HG03460 (cell line): ENCODE results near the gene SNRNP35.
"Not testable (repeated sequence)": the region's sequence is repeated elsewhere in the genome, so short reads cannot be mapped to it uniquely, and the experiment has no call there.

ENCODE experiments used
- ATAC-seq: cut with Tn5 transposase; IDR thresholded peaks from one replicate; pipeline ENCODE4 v1.9.1; 2021; ENCODE audit not compliant: unreplicated experiment

SNRNP35 gene, protein sequence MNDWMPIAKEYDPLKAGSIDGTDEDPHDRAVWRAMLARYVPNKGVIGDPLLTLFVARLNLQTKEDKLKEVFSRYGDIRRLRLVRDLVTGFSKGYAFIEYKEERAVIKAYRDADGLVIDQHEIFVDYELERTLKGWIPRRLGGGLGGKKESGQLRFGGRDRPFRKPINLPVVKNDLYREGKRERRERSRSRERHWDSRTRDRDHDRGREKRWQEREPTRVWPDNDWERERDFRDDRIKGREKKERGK

DNA sequence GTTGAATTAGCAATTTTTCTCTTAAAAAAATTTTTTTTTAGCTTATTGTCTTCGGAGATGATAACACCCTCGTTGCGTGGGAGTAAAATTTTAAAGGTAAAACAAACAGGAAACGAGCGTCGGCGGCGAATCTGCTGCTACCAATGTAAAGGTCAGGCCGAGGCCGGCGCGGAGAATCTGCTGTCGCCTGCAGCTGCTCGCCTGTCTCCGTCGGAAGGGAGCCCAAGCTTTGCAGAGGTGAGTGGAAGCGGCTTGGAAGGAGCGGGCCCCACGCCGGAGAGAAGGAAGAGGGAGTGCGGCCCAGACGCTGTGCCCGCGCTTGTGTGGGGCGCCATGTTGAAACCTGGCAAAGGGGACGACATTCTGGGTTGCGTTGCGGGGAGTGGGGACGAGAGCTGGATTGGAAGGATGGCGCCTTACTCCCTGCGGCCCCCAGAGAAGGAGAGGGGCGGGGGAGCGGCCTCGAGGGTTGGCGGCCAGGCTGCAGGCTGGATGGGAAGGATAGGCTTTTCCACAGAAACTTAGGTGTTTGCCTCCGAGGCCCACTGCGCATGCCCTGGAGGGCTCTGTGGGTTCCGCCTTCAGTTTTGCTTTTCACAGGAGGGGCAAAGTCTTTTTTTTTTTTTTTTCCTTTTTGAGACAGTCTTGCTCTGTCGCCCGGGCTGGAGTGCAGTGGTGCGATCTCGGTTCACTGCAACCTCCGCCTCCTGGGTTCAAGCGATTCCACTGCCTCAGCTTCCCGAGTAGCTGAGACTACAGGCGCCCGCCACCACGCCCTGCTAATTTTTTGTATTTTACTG lies at the start of gene SNRNP35:
Gene SNRNP35 (plus strand): TSS at position 160 of the 800 bp plus-strand sequence. CDS start 7,402 bp downstream, outside the sequence.
- peak; percentile 74 for ATAC-seq

DNA sequence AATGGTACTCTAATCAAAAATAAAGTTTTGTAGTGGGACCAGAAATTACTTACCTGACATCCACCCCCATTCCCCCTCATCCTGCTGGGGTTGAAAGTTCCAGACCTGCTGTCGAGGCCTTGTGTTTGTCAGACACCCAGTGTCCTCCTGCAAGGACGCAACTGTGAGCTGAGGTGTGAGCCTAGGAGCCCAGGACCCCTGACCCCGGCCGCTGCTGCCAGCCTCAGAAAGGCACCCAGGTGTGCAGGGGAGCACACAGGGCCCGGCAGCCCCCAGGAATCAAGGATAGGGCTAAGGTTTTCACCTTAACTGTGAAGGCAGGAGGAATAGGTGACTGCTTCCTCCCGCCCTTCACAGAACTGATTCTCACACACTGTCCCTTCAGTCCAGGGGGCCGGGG lies 49.3 kb upstream of the SNRNP35 start:
- ATAC-seq = not testable (repeated sequence)

DNA sequence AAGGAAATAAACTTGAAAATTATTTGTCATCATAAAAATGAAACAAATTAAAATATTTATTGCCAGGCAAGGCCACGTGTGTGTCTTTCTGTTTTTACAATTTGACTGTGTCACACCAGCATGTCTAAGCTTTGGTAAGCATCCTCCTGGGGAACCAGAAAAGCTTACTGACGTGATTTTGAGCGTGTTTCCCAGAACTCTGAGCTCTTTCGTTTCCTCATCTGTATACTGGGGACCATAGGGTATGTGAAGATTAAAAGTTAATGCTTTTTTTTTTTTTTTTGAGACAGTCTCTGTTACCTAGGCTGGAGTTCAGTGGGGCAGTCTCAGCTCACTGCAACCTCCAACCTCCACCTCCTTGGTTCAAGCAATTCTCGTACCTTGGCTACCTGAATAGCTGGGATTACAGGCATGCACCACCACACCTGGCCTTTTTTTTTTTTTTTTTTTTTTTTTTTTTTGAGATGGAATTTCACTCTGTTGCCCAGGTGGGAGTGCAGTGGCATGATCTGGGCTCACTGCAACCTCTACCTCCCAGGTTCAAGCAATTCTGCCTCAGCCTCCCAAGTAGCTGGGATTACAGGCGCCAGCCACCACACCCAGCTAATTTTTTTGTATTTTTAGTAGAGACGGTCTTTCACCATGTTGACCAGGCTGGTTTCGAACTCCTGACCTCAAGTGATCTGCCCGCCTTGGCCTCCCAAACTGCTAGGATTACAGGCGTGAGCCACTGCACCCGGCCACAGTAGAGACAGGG lies 48.5 kb upstream of the SNRNP35 start:
- ATAC-seq = not testable (repeated sequence)

DNA sequence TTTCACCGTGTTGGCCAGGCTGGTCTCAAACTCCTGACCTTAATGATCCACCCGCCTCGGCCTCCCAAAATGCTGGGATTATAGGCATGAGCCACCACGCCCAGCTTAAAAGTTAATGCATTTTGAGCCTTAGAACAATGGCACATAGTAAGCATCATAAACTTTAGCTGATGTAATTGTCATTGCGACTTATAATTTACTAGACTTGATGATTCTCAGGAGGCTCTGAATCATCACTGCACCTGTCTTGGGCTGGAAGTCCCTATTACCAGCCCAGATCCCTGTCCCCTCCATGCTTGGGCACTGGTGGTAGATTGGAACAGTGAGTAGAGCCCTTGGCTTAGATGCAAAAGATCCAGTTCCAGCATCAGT lies 47.9 kb upstream of the SNRNP35 start:
- no peak for ATAC-seq

DNA sequence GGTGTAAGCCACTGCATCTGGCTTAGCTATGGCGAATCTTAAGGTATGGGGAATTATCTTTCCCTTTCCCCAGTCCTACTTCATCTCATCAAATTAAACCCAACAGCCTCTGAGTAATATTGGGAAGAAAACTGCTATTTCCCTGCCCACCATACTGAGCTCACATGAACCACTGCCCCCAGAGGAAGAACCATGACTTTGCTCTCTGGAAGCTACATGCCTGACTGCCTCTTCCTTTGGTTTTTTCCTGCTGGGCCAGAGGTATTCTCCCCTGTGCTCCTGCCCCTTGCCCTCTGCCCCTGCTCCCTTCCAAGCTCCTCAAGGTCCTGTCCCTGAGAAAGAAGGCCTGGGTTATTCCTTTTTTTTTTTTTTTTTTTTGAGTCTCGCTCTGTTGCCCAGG lies 36.6 kb upstream of the SNRNP35 start:
- no peak for ATAC-seq

DNA sequence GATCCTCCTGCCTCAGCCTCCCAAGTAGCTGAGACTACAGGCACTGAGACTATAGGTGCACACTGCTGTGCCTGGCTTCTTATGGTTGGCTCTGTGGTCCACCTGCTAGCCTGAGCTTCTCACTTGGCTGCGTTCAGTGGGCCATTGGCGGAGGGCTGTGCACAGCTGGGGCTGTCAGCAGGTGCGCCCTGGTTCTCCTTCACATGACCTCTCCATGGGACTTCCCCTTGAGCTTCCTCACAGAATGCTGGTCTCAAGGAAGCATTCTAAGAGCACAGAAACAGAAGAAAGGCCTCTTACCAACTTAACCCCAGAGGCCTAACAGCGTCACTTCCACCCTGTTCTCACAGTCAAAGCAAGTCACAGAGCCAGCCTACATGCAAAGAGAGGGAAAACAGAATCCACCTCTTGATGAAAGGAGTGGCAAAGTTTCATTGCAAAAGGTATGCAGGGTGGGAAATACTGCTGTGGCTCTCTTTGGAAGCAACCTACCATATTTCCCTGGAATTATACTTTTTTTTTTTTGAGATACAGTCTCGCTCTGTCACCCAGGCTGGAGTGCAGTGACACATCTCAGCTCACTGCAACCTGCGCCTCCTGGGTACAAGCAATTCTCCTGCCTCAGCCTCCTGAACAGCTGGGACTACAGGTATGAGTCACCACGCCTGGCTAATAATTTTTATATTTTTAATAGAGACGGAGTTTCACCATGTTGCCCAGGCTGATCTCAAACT lies 30.7 kb upstream of the SNRNP35 start:
- ATAC-seq = peak; percentile 91

DNA sequence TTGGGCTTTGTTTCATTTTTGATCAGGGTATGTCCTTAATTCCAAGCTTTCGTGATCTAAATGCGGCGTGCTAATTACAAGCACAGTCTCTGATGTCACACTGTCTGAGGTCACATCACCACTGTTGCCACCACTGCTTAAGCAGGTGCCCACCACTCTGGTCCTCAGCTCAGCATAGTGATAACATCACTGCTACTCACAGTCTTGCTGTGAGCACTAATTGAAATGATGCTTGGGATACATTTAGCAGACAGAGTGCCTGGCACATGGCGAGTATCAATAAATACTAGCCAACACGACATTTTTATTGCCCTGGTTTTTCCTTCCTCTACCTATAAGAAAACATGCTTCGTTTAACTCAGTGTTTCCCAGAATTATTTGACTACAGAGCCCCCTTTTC lies 29.3 kb upstream of the SNRNP35 start:
- no peak for ATAC-seq

DNA sequence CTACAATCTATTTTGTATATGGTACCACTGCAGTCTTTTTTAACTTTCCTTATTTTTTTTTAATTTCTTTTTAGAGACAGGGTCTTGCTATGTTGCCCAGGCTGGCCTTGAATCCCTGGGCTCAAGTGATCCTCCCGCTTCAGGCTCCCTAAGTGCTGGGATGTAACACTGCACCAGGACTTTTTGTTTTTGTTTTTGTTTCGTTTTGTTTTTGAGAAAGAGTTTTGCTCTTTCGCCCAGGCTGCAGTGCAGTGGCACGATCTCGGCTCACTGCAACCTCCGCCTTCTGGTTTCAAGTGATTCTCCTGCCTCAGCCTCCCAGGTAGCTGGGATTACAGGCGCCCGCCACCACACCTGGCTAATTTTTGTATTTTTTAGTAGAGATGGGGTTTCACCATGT lies 28.8 kb upstream of the SNRNP35 start:
- not testable (repeated sequence) for ATAC-seq

DNA sequence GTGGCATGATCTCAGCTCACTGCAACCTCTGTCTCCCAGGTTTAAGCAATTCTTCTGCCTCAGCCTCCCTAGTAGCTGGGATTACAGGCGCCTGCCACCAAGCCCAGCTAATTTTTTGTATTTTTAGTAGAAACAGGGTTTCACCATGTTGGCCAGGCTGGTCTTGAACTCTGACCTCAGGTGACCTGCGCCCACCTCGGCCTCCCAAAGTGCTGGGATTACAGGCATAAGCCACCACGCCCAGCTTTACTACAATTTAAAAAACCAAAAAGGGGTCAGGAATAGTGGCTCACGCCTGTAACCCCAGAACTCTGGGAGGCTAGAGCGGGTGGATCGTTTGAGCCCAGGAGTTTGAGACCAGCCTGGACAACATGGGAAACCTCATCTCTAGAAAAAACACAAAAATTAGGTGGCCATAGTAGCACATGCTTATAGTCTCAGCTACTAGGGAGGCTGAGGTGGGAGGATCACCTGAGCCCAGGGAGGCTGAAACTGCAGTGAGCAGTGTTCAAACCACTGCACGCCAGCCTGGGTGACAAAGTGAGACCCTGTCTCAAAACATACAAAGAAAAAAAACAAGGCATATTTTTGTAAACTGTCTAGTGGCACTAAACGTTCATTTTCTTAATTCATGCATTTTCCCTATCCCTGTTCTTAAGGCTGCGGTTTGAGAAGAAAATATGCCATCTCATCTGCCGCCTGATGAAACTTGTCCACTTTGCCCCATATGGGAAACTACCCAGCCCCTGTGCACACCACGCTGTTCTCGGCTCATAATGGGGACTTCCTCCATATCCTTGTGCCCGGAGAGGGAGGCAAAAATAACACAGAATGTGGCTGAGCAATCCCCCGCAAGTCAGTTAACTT lies 25.8 kb upstream of the SNRNP35 start:
- not testable (repeated sequence) for ATAC-seq

DNA sequence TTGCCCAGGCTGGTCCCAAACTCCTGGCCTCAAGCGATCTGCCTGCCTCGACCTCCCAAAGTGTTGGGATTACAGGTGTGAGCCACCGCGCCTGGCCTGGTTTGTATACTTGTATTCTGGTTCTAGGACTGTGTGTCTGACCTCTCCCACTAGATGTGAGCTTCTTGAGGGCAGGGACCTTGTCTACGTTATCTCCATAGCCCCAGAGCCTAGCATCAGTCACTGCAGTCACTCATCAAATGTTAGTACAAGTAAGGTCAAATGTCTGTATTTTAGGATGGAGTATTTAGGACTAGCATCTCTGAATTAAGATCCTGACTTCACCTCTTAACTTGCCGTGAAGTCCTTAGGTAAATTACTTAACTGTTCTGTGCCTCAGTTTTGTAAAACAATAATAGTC lies 24.3 kb upstream of the SNRNP35 start:
- no peak for ATAC-seq

DNA sequence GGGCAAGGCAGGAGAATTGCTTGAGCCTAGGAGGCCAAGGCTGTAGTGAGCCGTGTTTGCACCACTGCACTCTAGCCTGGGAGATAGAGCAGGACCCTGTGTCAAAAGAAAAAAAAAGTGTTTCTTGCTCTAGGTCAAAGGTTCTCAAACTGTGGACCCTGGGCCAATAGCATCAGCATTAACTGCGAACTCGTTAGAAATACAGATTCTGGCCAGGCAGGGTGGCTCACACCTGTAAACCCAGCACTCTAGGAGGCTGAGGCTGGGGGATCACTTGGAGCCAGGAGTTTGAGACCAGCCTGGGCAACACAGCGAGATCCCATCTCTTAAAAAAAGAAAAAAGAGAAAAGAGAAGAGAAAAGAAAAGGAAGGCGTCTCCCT lies 22.3 kb upstream of the SNRNP35 start:
- no peak for ATAC-seq

DNA sequence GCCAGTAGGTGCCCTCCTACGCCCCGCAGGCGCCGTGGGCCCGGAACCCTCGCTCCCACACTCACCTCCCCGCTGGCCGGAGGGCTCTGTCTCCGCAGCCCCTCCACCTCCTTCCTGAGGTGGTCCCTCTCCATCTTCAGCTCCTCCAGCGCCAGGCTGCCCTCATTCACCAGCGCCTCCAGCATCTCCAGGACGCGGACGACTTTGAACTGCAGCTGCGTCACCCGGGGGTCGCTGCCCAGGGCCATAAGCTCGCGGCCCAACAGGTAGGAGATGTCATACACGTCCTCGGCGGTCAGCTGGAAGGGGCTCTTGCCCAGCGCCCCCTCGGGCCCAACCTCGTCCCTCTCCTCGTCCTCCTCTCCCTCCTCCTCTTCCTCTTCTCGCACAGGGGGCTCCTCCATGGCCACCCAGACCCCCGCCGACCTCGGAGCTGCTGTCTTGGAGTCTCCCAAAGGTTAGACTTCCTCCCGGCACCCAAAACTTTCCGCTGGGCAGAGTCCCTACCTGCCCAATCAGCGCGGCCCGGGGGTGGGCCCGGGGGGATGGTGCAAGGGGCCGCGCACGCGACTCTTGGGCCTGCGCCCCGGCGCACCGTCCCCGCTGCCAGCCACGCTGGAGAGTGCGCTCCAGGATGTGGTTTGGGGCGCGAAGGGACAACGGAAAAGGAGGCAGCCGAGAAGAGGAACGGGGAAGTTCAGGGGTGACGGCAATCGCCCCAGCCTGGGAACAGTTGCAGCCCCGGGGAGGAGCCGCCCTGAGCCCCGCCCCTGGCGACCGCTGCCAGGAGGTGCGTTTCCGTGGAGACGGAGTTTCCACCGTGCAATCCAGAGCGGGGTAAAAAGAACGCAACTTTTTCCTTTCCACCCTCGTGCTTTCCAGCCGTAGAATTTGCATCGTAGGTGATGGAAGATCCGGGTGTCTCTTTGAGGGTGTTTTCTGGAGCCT lies 21.6 kb upstream of the SNRNP35 start, which contains the start of gene RILPL2:
Gene RILPL2 (minus strand): TSS at position 668 of the 948 bp plus-strand sequence. CDS start 264 bp downstream, at position 404.
- peak; percentile 68 for ATAC-seq

DNA sequence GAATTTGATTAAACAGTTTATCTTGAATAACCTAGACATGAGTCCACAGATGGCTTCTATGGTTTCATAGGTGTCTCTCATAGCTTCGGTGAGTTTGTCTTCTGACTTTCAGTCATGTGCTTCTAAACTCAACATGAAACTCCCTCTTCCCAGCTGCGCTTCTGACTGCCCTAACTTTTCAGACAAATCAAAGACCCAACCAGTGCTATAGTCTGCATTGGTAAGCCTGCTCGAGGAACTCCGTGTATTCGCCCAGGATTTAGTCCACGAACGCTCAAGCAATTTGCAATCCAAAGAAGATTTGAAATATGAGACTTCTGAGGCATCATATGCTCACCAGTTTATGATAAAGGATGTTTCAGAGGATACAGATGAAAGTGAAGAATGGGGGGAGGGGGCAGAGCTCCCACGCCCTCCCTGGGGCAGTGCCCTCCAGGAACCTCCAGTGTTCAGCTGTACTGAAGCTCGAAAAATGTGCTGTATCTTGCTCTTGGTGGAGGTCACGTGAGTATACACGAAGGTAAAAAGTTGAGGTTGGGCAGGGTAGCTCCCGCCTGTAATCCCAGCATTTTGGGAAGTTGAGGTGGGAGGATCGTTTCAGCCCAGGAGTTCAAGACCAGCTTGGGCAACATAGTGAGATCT lies 16.3 kb upstream of the SNRNP35 start:
- peak; percentile 41 for ATAC-seq

DNA sequence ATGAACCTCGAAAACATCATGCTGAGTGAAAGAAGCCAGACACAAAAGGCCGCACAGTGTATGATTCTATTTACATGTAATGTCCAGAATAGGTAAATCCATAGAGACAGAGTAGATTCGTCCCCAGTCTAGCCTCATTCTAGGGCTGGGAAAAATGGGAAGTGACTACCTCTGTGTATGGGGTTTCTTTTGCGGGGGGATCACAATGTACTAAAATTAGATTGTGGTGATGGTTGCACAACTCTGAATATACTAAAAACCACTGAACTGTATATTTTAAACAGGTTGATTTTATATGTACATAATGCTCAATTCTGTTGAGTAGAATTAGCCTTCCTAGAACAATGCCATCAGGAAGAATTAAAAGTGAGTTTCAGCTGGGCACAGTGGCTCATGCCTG lies 15.2 kb upstream of the SNRNP35 start:
- no peak for ATAC-seq

DNA sequence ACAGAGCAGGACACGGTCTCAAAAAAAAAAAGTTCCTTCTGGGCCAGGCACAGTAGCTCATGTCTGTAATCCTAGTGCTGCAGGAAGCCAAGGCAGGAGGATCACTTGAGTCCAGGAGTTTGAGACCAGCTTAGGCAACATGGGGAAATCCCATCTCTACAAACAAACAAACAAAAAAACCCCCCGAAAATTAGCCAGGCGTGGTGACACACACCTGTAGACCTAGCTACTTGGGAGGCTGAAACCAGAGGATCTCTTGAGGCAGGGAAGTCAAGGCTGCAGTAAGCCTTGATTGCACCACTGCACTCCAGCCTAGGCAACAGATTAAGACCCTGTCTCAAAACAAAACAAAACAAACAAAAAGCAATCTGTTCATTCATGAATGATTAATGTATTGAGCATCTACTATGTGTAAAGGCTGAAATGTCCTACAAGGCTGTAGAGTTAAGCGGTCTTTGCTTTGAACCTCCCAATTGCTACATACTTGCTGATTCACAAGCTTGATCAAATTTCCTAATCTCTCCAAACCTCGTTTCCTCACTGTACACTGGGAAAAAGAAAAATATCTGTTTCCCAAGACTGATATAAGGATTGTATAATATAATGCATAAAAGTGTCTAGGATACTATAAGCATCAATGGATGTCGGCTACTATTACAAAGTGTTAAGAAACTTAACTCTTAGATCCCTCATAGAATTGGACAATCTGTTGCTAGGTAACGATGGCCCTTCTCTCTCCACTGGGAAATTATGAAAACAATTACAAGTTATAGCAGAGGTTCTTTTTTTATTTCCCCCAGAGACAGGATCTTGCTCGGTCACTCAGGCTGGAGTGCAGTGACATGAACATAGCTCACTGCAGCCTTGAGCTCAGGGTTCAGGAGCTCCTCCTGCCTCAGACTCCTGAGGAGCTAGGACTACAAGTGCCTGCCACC lies 13.6 kb upstream of the SNRNP35 start:
- no peak for ATAC-seq

DNA sequence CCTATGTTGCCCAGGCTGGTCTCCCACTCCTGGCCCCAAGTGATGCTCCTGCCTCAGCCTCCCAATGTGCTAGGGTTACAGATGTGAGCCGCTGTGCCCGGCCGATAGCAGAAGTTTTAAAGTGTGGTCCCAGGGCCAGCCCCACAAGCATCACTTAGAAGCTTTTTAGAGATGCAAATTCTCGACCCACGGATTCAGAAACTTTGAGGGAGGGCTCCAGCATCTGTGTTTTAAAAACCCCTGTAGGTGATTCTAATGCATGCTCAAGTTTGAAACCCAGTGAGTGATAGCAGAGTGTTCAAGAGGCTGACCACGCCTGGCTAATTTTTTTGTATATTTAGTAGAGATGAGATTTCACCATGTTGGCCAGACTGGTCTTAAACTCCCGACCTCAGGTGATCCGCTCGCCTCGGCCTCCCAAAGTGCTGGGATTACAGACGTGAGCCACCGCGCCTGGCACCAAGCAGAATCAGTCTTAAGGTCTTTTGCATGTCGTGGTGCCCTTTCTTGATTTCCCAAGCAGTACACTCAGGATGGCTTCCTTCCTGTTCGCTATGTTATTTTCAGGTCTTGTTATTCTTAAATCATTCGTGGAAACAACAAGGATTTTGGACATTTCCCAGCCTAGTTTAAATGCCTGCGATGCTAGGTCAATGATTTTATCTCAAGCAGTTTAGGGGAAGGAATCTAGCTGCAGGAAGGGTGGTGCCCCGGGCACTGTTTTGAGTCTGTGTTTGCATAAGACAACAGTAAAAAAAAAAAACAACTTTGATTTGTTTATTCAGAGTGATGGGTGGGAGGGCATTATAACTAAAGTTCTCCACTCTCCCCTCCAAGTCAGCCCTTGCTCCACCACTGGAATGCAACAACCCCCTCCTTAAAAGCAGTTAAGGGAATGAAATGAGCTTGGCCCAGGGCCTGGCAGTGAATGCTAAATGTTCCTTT lies 12.3 kb upstream of the SNRNP35 start:
- ATAC-seq = no peak
